ES-I3 (cell line): ENCODE data around the gene GOLGA6A.
"Not testable (repeated sequence)": the region's sequence is repeated elsewhere in the genome, so short reads cannot be mapped to it uniquely, and the experiment has no call there.

Experiments
- H3K36me3 ChIP-seq: 2 replicates; pipeline ENCODE4 v1.6.1; 2013; ENCODE audit warnings: mild to moderate bottlenecking, low read length, control low read depth, moderate library complexity; ENCODE audit not compliant: insufficient read depth
- H3K4me1 ChIP-seq: 2 replicates; pipeline ENCODE4 v1.6.1; 2013; ENCODE audit warnings: mild to moderate bottlenecking, control low read depth, low read length; ENCODE audit not compliant: insufficient read depth
- H3K9ac ChIP-seq: 2 replicates; pipeline ENCODE4 v1.6.1; 2013; ENCODE audit warnings: low read depth, mild to moderate bottlenecking, low read length, moderate library complexity
- H3K9me3 ChIP-seq: 2 replicates; pipeline ENCODE4 v1.6.1; 2013; ENCODE audit warnings: mild to moderate bottlenecking, low read length, moderate library complexity; ENCODE audit not compliant: control insufficient read depth, insufficient read depth

The GOLGA6A gene

GRCh38 chr15:74071645-74072044 lies 10.7 kb downstream of the GOLGA6A start:
- not testable (repeated sequence) for H3K4me1 ChIP-seq, H3K36me3 ChIP-seq, H3K9me3 ChIP-seq, H3K9ac ChIP-seq

GRCh38 chr15:74065684-74066411 lies 16.5 kb downstream of the GOLGA6A start:
- H3K9me3 ChIP-seq, H3K4me1 ChIP-seq, H3K9ac ChIP-seq, H3K36me3 ChIP-seq: not testable (repeated sequence)

GRCh38 chr15:74064822-74065221 lies 17.5 kb downstream of the GOLGA6A start:
- H3K9ac ChIP-seq, H3K4me1 ChIP-seq, H3K36me3 ChIP-seq, H3K9me3 ChIP-seq: not testable (repeated sequence)

GRCh38 chr15:74064183-74064582 lies 18.2 kb downstream of the GOLGA6A start:
- H3K9me3 ChIP-seq, H3K9ac ChIP-seq, H3K36me3 ChIP-seq, H3K4me1 ChIP-seq: not testable (repeated sequence)

- not testable (repeated sequence) for H3K9ac ChIP-seq, H3K9me3 ChIP-seq, H3K36me3 ChIP-seq, H3K4me1 ChIP-seq
Measured at GRCh38 chr15:74063425-74064146, 18.8 kb downstream of the GOLGA6A start.

GRCh38 chr15:74062671-74063070 lies 19.7 kb downstream of the GOLGA6A start:
- Histone ChIP-seq H3K4me1 (no peaks in the 10 kb centered on the region), H3K9me3 (no peaks in the 10 kb centered on the region), H3K9ac (no peak overlapping the region), H3K36me3 (no peaks in the 10 kb centered on the region)

GRCh38 chr15:74062236-74062635 lies 20.1 kb downstream of the GOLGA6A start:
- no peaks in the 10 kb centered on the region for H3K4me1 ChIP-seq
- no peaks in the 10 kb centered on the region for H3K9me3 ChIP-seq
- no peak overlapping the region for H3K9ac ChIP-seq
- no peaks in the 10 kb centered on the region for H3K36me3 ChIP-seq

- Histone ChIP-seq H3K36me3 (no peaks in the 10 kb centered on the region), H3K9ac (no peak overlapping the region), H3K9me3 (no peaks in the 10 kb centered on the region), H3K4me1 (no peaks in the 10 kb centered on the region)
Measured at GRCh38 chr15:74060251-74060650, 22.1 kb downstream of the GOLGA6A start.

- H3K36me3 ChIP-seq, H3K9ac ChIP-seq, H3K9me3 ChIP-seq, H3K4me1 ChIP-seq: not testable (repeated sequence)
Measured at GRCh38 chr15:74059050-74059833, 23.1 kb downstream of the GOLGA6A start.

- H3K9ac ChIP-seq, H3K36me3 ChIP-seq, H3K9me3 ChIP-seq, H3K4me1 ChIP-seq: not testable (repeated sequence)
Measured at GRCh38 chr15:74056330-74056729, 26.0 kb downstream of the GOLGA6A start.

GRCh38 chr15:74055804-74056203 lies 26.5 kb downstream of the GOLGA6A start:
- H3K9ac ChIP-seq, result no peak overlapping the region
- H3K4me1 ChIP-seq, result peaks cover 6% of the 10 kb centered on the region
- H3K9me3 ChIP-seq, result no peaks in the 10 kb centered on the region
- H3K36me3 ChIP-seq, result no peaks in the 10 kb centered on the region

GRCh38 chr15:74053941-74054529 lies 28.3 kb downstream of the GOLGA6A start:
- H3K4me1 ChIP-seq, result peaks cover 7% of the 10 kb centered on the region
- H3K9ac ChIP-seq, result no peak overlapping the region; the same call in 1 of the 2 replicates

GRCh38 chr15:74053517-74053916 lies 28.8 kb downstream of the GOLGA6A start:
- no peaks in the 10 kb centered on the region for H3K36me3 ChIP-seq
- no peak overlapping the region for H3K9ac ChIP-seq
- H3K9me3 ChIP-seq, result no peaks in the 10 kb centered on the region
- H3K4me1 ChIP-seq, result peaks cover 7% of the 10 kb centered on the region

More at GRCh38 chr15:74053941-74054529, 28.3 kb downstream of the GOLGA6A start:
- Histone ChIP-seq H3K9me3 (no peaks in the 10 kb centered on the region), H3K36me3 (no peaks in the 10 kb centered on the region)
